Breast epithelium (tissue), 4 donors: Measurements from ENCODE around the gene DDAH2. TPM values are rescaled to one million over a fixed set of nuclear protein-coding genes. Genes with fewer than 3 reads are reported as not detected.

Experiments used
- DNase-seq, 2 donors: peaks; one replicate each; pipeline ENCODE4 v3.0.0-alpha.2; 2019; ENCODE audit warnings: low spot score in 2 of 2
- H3K27ac ChIP-seq, 2 donors: fragments of 200-600 bp; sonication (generic) in 1 of 2; one replicate each; pipeline ENCODE4 v1.5.1; 2016 to 2019; ENCODE audit warnings: mild to moderate bottlenecking in 1 of 2
- H3K27me3 ChIP-seq, 2 donors: fragments of 200-600 bp; sonication (generic) in 1 of 2; one replicate each; pipeline versions ENCODE4 v1.5.1 to v1.6.0; 2017 to 2019; ENCODE audit warnings: control low read depth in 1 of 2, mild to moderate bottlenecking in 1 of 2
- H3K36me3 ChIP-seq: fragments of 200-600 bp; one replicate; pipeline ENCODE4 v1.5.1; 2019
- H3K4me1 ChIP-seq, 2 donors: fragments of 200-600 bp; sonication (generic); one replicate each; pipeline ENCODE4 v1.5.1; 2016 to 2019; ENCODE audit warnings: control low read depth in 1 of 2
- H3K4me3 ChIP-seq, 3 donors: fragments of 200-600 bp; sonication (generic); 1 replicate in 2 of 3; 2 replicates in 1 of 3; pipeline ENCODE4 v1.5.1; 2016 to 2019; ENCODE audit warnings: mild to moderate bottlenecking in 3 of 3, moderate library complexity in 2 of 3
- H3K9me3 ChIP-seq, 2 donors: fragments of 200-600 bp; sonication (generic) in 1 of 2; one replicate each; pipeline ENCODE4 v1.5.1; 2016 to 2019; ENCODE audit warnings: control low read depth in 1 of 2
- CTCF ChIP-seq, 3 donors: fragments of 450-650 bp; IDR thresholded peaks; one replicate each; pipeline ENCODE4 v1.5.1; 2016 to 2017; ENCODE audit warnings: antibody characterized with exemption in 3 of 3, mild to moderate bottlenecking in 3 of 3, moderate library complexity in 3 of 3
- POLR2A ChIP-seq: fragments of 450-650 bp; IDR thresholded peaks from one replicate; pipeline ENCODE4 v1.6.1; 2016; ENCODE audit warnings: antibody characterized with exemption, mild to moderate bottlenecking, moderate library complexity
- POLR2AphosphoS5 ChIP-seq, 3 donors: sonication (generic); formaldehyde crosslinking; IDR thresholded peaks; one replicate each; pipeline ENCODE4 v1.6.1; 2017; ENCODE audit warnings: antibody characterized with exemption in 3 of 3
- intact Hi-C: fragments of 100-400 bp; cut with DNase I; formaldehyde crosslinking; loops from one replicate; pipeline ENCODE4 v1.15.1; 2023; ENCODE audit warnings: low total_unique reads
- total RNA-seq, 3 donors: library from RNA; depleted of rRNA; stranded (reverse); fragments of >200 nt; gene quantifications; one replicate each; pipeline ENCODE4 v1.1.0, GENCODE V29; 2016

The DDAH2 gene
- total RNA-seq, 3 donors from 2014 or later = 100.0 to 212 (median 115) TPM

GRCh38 chr6:31776485-31776988 is 47.4 kb upstream of the DDAH2 start:
- peak overlapping the region; percentile 71 to 80 for H3K27ac ChIP-seq
- TF ChIP-seq POLR2A (no peak), CTCF (IDR thresholded peaks at IDR 0.05) (no peak), POLR2AphosphoS5 (IDR thresholded peaks at IDR 0.05) (no peak)
- intact Hi-C loops = no loop called here

GRCh38 chr6:31775633-31776484 is 46.8 kb upstream of the DDAH2 start:
- no peaks in the 10 kb centered on the region for H3K9me3 ChIP-seq
- no peaks in the 10 kb centered on the region for H3K27me3 ChIP-seq
- TF ChIP-seq CTCF (IDR thresholded peaks at IDR 0.05) (no peak), POLR2A (no peak), POLR2AphosphoS5 (IDR thresholded peaks at IDR 0.05) (no peak)
- no peak for DNase-seq
- intact Hi-C loops = no loop called here
- H3K36me3 ChIP-seq = no peaks in the 10 kb centered on the region
- H3K27ac ChIP-seq = no peak overlapping the region
- no peak overlapping the region for H3K4me3 ChIP-seq
- H3K4me1 ChIP-seq = peaks cover 6 to 8% of the 10 kb centered on the region in 2 donors

More at GRCh38 chr6:31776485-31776988, 47.4 kb upstream of the DDAH2 start:
- H3K4me1 ChIP-seq = peaks cover 6 to 8% of the 10 kb centered on the region in 2 donors
- H3K4me3 ChIP-seq = peak overlapping the region in 2 of 3 donors; percentile 22 to 52
- no peaks in the 10 kb centered on the region for H3K36me3 ChIP-seq
- DNase-seq = no peak
- H3K27me3 ChIP-seq = no peaks in the 10 kb centered on the region
- no peaks in the 10 kb centered on the region for H3K9me3 ChIP-seq

- DNase-seq = no peak
- H3K27me3 ChIP-seq = no peaks in the 10 kb centered on the region
- no peak overlapping the region for H3K4me3 ChIP-seq
- intact Hi-C loops = no loop called here
- H3K9me3 ChIP-seq = no peaks in the 10 kb centered on the region
- H3K4me1 ChIP-seq = peaks cover 6 to 8% of the 10 kb centered on the region in 2 donors
- TF ChIP-seq POLR2AphosphoS5 (IDR thresholded peaks at IDR 0.05) = no peak
- no peak for TF ChIP-seq POLR2A
- TF ChIP-seq CTCF (IDR thresholded peaks at IDR 0.05) = no peak
- no peaks in the 10 kb centered on the region for H3K36me3 ChIP-seq
- no peak overlapping the region for H3K27ac ChIP-seq
These were observed 46.1 kb upstream of the DDAH2 start for GRCh38 chr6:31775184-31775583.

- DNase-seq = no peak
- Histone ChIP-seq H3K4me3 (no peak overlapping the region), H3K9me3 (no peaks in the 10 kb centered on the region), H3K36me3 (no peaks in the 10 kb centered on the region), H3K27me3 (no peaks in the 10 kb centered on the region), H3K4me1 (peaks cover 4 to 6% of the 10 kb centered on the region in 2 donors), H3K27ac (no peak overlapping the region)
- intact Hi-C loops = no loop called here
- TF ChIP-seq POLR2AphosphoS5 (IDR thresholded peaks at IDR 0.05) (no peak), POLR2A (no peak), CTCF (IDR thresholded peaks at IDR 0.05) (no peak)
These were observed 42.9 kb upstream of the DDAH2 start for GRCh38 chr6:31771992-31772358.

GRCh38 chr6:31770860-31771259 is 41.8 kb upstream of the DDAH2 start:
- intact Hi-C loops = no loop called here
- no peaks in the 10 kb centered on the region for H3K9me3 ChIP-seq

More at GRCh38 chr6:31770860-31771259, 41.8 kb upstream of the DDAH2 start:
- no peak overlapping the region for H3K27ac ChIP-seq
- no peak for DNase-seq
- no peaks in the 10 kb centered on the region for H3K4me1 ChIP-seq
- TF ChIP-seq POLR2AphosphoS5 (IDR thresholded peaks at IDR 0.05) = no peak
- TF ChIP-seq CTCF (IDR thresholded peaks at IDR 0.05) = no peak
- no peak for TF ChIP-seq POLR2A
- no peaks in the 10 kb centered on the region for H3K27me3 ChIP-seq
- H3K36me3 ChIP-seq = no peaks in the 10 kb centered on the region
- no peak overlapping the region for H3K4me3 ChIP-seq
